HEK293T (cell line): ENCODE data around the gene BSPRY.

ENCODE experiments used
- ARNT ChIP-seq: fragments of 450-650 bp; IDR thresholded peaks from 2 replicates; pipeline ENCODE4 v1.6.1; 2017; ENCODE audit warnings: mild to moderate bottlenecking
- BHLHE40 ChIP-seq: fragments of 450-650 bp; IDR thresholded peaks from 2 replicates; pipeline ENCODE4 v1.6.1; 2016; ENCODE audit warnings: mild to moderate bottlenecking, moderate library complexity, borderline replicate concordance
- CTBP1 ChIP-seq: fragments of 450-650 bp; IDR thresholded peaks from 2 replicates; pipeline ENCODE4 v1.6.1; 2016; ENCODE audit warnings: borderline replicate concordance
- ELF4 ChIP-seq: fragments of 450-650 bp; IDR thresholded peaks from 2 replicates; pipeline ENCODE4 v1.6.1; 2017; ENCODE audit warnings: antibody characterized with exemption
- FOXA1 ChIP-seq: fragments of 450-650 bp; IDR thresholded peaks from 2 replicates; pipeline ENCODE4 v1.6.1; 2016; ENCODE audit warnings: mild to moderate bottlenecking
- FOXK2 ChIP-seq: fragments of 450-650 bp; IDR thresholded peaks from 2 replicates; pipeline ENCODE4 v1.6.1; 2016; ENCODE audit warnings: mild to moderate bottlenecking
- PKNOX1 ChIP-seq: fragments of 450-650 bp; IDR thresholded peaks from 2 replicates; pipeline ENCODE4 v1.6.1; 2016
- SP1 ChIP-seq: fragments of 450-650 bp; IDR thresholded peaks from 2 replicates; pipeline ENCODE4 v1.6.1; 2017
- SUZ12 ChIP-seq: fragments of 450-650 bp; IDR thresholded peaks from 2 replicates; pipeline ENCODE4 v1.6.1; 2016; ENCODE audit warnings: mild to moderate bottlenecking
- TARDBP ChIP-seq: fragments of 450-650 bp; IDR thresholded peaks from 2 replicates; pipeline ENCODE4 v1.6.1; 2016
- ZNF384 ChIP-seq: fragments of 450-650 bp; IDR thresholded peaks from 2 replicates; pipeline ENCODE4 v1.6.1; 2016

- TF ChIP-seq TARDBP (no peak), SUZ12 (no peak), ELF4 (no peak), BHLHE40 (no peak), ZNF384 (no peak), FOXK2 (no peak), CTBP1 (no peak), SP1 (no peak), PKNOX1 (no peak), ARNT (no peak), FOXA1 (no peak)
These were observed 37.4 kb downstream of the BSPRY start for GRCh38 chr9:113386571-113387393.
